Iris pigment epithelial cell (primary cell): ENCODE results near the gene NRF1.
"Not testable (repeated sequence)": the region's sequence is repeated elsewhere in the genome, so short reads cannot be mapped to it uniquely, and the experiment has no call there.

Source experiments
- DNase-seq: peaks from one replicate; pipeline ENCODE4 v3.0.0-alpha.2; 2011; ENCODE audit warnings: low read depth

The NRF1 gene

GRCh38 chr7:129611246-129612111 lies at the start of gene NRF1:
NRF1 (plus strand) TSS chr7:129611720; CDS start chr7:129657352, 45,632 bp downstream.
- DNase-seq = peak; percentile 93

DNA sequence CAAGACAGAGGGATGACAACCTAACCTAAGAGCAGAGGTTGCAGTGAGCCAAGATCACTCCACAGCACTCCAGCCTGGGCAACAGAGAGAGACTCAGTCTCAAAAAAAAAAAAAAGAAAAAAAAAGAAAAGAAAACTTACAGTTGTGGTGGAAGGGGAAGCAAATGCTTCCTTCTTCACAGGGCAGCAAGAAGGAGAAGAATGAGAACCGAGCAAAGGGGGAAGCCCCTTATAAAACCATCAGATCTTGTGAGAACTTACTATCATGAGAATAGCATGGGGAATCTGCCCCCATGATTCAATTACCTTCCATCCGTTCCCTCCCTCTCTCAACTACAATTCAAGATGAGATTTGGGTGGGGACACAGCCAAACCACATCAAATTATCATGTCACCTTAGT lies 45.2 kb upstream of the NRF1 start:
- DNase-seq = not testable (repeated sequence)

- no peak for DNase-seq
These were observed 44.1 kb upstream of the NRF1 start for GRCh38 chr7:129567377-129567776.

GRCh38 chr7:129568240-129568639 lies 43.3 kb upstream of the NRF1 start:
- DNase-seq = no peak

DNA sequence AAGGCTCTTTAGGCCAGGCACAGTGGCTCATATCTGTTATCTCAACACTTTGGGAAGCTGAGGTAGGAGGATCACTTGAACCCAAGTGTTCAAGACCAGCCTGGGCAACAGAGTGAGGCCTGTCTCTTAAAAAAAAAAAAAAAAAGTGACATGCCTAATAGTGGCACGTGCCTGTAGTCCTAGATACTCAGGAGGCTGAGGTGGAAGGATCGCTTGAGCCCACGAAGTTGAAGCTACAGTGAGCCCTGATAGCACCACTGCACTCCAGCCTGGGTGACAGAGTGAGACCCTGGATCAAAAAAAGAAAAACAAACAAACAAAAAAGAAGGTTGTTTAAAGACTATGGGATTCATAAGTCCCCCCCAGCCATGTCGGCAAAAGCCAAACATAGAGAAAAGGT lies 42.2 kb upstream of the NRF1 start:
- no peak for DNase-seq

GRCh38 chr7:129569811-129570215 lies 41.7 kb upstream of the NRF1 start:
- peak; percentile 77 for DNase-seq

DNA sequence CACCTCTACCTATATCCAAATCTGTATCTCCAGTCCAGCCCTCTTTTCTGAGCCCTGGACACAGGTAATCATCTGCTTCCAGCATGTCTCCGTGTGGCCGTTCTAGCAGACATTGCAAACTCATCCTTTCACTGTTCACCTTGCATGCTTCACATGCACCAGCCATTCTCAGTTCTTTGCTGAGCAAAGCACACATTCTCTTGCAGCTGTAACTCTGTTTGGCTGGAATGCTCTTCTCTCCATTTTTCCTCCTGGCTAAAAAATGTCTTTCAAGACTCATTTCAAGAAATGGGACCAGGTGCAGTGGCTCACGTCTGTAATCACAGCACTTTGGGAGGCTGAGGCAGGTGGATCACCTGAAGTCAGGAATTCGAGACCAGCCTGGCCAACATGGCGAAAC lies 40.3 kb upstream of the NRF1 start:
- no peak for DNase-seq

GRCh38 chr7:129572205-129572604 lies 39.3 kb upstream of the NRF1 start:
- DNase-seq = no peak

DNA sequence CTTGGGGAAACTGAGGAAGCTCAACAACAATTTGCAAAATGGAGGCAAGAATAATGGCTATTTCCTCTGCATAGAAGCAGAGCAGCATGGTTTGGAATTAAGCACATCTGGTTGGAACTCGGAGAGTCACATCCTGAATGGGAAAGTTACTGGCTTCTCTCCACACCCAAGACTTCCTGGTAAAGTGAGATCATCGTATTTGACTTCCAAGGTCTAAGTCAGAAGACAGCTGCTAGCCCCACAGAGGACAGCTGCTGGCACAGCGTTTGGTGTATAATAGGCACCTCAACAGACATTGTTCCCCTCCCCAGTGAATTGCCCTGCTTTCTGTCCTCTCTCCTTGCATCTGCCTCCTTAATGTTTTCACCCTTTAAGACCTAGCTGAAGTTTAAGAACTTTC lies 37.0 kb upstream of the NRF1 start:
- DNase-seq = peak; percentile 68

DNA sequence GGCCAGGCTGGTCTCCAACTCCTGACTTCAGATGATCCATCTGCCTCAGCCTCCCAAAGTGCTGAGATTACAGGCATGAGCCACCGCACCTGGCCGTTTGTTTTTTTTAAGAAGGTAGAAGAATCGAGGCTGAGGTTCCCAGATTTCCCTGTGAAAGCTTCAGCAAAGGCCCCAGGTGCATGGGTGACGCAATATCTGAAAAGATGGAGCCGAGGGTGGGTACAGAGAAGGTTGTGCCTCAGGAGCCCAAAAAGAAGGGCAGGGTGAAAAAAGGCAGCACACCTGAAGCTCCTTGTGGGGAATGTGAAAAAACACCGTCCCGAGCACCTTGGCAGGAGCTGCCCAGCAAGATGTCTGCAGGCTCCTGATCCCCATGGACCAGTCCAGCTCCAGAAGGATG lies 35.8 kb upstream of the NRF1 start:
- no peak for DNase-seq

- no peak for DNase-seq
These were observed 35.4 kb upstream of the NRF1 start for GRCh38 chr7:129576138-129576537.

- no peak for DNase-seq
These were observed 32.7 kb upstream of the NRF1 start for GRCh38 chr7:129578829-129579228.

GRCh38 chr7:129586179-129586578 lies 25.3 kb upstream of the NRF1 start:
- not testable (repeated sequence) for DNase-seq

DNA sequence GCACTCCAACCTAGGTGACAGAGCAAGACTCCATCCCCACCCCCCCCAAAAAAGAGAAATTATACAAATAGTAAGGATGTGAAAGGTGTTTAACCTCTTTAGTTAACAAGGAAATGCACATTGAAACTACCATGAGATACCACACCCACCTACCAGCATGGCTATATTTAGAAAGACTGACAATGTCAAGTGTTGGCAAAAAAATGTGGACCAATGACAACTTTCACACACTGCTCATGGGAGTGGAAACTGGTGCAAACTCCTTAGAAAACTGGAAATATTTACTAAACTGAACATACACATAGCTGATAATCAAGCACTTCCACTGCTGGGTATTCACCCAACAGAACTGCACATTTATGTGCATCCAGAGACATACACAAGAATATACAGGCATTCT lies 23.3 kb upstream of the NRF1 start:
- DNase-seq = no peak

DNA sequence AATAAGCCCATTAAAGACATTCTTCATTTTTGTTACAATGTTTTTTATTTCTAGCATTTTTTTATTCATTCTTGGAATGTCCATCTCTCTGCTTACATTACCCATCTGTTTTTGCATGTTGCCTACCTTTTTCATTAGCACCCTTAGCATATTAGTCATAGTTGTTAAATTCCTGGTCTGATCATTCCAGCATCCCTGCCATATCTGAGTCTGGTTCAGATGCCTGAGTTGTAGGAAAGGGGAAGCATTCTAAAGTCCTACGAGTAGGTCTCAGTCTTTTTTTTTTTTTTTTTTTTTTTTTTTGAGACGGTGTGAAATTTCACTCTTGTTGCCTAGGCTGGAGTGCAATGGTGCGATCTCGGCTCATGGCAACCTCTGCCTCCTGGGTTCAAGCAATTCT lies 19.7 kb upstream of the NRF1 start:
- no peak for DNase-seq

DNA sequence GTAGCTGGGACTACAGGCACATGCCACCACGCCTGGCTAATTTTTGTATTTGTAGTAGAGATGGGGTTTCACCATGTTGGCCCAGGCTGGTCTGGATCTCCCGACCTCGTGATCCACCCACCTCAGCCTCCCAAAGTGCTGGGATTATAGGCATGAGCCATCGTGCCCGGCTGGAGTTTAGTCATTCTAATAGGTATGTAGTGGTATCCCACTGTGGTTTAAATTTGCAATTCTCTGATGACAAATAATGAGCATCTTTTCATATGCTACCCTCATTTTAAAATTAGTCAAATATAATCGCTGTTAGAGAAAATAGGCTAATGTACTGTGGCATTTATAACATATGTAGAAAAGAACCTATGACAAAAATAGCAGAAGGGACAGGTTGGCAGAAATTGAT lies 15.1 kb upstream of the NRF1 start:
- DNase-seq = not testable (repeated sequence)

- DNase-seq = no peak
These were observed 13.8 kb upstream of the NRF1 start for GRCh38 chr7:129597672-129598071.

- DNase-seq = no peak
These were observed 12.3 kb upstream of the NRF1 start for GRCh38 chr7:129599174-129599573.

- DNase-seq = not testable (repeated sequence)
These were observed 7.9 kb upstream of the NRF1 start for GRCh38 chr7:129603594-129603993.

GRCh38 chr7:129604021-129604420 lies 7.5 kb upstream of the NRF1 start:
- DNase-seq = not testable (repeated sequence)

DNA sequence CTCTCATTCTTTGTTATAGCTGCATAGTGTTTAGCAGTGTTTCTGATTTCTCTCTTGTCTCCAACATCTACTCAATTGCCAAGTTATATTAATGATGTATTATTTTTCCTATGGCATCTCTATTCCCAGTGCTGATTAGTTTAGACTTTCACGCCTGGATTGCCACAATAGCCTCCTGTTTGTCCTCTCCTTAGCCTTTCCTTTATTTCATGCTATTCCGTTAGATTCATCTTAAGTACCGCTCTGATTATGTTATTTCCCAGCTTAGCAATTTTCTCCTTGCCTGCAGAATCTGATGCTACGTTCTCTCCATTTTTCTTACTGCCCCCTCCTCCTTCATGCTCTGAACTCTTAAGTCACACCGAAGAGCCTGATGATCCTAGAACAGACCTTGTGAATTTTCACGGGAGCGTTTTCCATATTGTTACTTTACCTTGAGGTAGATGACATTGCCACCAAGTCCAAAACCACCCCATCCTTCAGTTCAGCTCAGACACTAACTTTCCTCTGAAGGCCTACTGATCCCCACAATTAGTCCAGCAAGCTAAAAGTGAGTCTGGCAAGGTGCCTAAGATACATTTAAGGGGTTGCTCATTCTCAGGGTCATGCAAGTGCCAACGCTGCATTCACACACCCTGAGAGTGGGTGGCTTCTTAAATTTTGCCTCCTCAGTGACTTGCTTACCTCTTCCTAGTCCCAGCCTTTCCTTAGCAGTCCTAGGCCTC lies 6.6 kb upstream of the NRF1 start:
- no peak for DNase-seq

DNA sequence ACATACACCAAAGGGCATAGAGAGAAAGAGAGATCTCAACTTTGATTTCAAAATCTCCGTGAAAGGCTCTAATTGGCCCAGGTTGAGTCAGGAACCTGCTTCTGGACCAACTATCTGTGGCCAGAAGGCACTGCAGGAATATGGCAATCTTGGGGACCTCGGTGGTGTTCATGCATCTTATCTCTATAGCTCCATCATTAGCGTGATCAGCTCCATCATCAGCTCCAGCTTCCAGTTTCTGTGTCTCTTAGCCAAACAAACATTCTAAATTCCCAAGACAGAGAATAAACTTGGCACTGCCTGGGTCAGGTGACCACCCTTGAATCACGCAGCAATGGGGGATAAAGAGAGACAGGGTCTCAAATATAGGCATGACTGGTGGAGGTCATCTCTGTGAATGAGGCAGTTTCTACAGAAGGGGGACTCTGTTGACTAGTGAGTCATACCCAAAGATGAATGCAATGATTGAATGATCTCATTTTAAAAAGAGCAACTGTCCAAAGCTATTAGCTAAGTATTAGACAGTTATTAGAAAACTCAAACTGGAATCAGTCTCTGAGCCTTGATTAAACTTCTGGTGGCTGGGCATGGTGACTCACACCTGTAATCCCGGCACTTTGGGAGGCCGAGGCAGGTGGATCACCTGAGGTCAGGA lies 5.4 kb upstream of the NRF1 start:
- DNase-seq = no peak

DNA sequence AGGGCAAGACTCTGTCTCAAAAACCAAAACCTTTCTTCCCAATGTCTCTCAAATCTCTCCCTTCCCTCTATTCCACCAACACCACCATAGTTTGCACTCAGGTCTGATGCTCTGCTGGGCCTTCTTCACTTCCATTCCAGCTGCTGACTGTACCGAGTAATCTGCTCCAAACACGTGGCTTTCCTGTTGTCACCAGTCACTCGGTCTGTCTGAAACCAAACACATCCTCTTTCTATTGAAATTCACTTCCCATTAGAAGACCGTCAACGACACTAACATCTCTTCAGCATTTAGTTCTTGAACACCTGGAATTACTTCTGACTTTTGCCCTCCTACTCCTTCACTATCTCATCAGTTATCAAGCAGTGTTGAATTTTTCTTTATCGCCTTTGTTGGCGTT lies 4.7 kb upstream of the NRF1 start:
- no peak for DNase-seq
